Nephron progenitor cell (in vitro differentiated cells): ENCODE results near the gene FAM20A.
"Not testable (repeated sequence)": the region's sequence is repeated elsewhere in the genome, so short reads cannot be mapped to it uniquely, and the experiment has no call there.

Experiments used
- DNase-seq: peaks from one replicate; pipeline ENCODE4 v3.0.0; 2021
- H3K27ac Mint-ChIP-seq: 2 replicates; pipeline ENCODE4 v1.8.0; 2021; ENCODE audit warnings: mild to moderate bottlenecking, moderate library complexity, mixed read lengths
- H3K27me3 Mint-ChIP-seq: 2 replicates; pipeline ENCODE4 v1.8.0; 2021; ENCODE audit warnings: mild to moderate bottlenecking, low read depth, mixed read lengths; ENCODE audit not compliant: poor library complexity
- H3K36me3 Mint-ChIP-seq: 2 replicates; pipeline ENCODE4 v1.8.0; 2021; ENCODE audit warnings: low read depth, mixed read lengths
- H3K4me1 Mint-ChIP-seq: 2 replicates; pipeline ENCODE4 v1.8.0; 2021; ENCODE audit warnings: mixed read lengths
- H3K4me3 Mint-ChIP-seq: 2 replicates; pipeline ENCODE4 v1.8.0; 2021; ENCODE audit warnings: mild to moderate bottlenecking, moderate library complexity, mixed read lengths
- H3K9me3 Mint-ChIP-seq: 2 replicates; pipeline ENCODE4 v1.8.0; 2021; ENCODE audit warnings: mild to moderate bottlenecking, moderate library complexity, mixed read lengths
- CTCF ChIP-seq: fragments of 200-600 bp; sonication (generic); IDR thresholded peaks from 2 replicates; pipeline ENCODE4 v1.5.0; 2021; ENCODE audit warnings: antibody characterized with exemption

The FAM20A gene

DNA sequence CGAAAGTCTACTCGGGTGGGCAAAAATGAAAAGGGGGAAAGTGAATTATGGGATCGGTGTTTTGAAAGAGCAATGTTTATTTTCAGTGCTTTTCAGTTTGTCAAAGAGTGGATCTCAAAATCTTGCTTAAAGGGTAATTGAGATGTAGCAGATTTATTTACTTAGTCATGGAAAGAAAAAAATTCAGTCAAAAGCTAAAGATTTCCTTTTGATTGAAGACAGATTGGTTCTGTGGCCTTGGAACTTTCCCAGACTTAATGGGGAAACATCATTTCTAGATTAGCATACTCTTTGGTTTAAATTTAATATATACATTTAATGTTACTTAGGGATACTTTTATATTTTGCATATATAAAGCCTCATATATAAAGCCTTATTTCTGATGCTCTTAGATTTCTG, 68.3 kb downstream of the FAM20A start:
- no peak overlapping the region for H3K4me3 Mint-ChIP-seq
- peaks cover 68% of the 10 kb centered on the region for H3K36me3 Mint-ChIP-seq
- H3K9me3 Mint-ChIP-seq, result no peaks in the 10 kb centered on the region
- H3K27ac Mint-ChIP-seq, result no peak overlapping the region
- H3K4me1 Mint-ChIP-seq, result no peaks in the 10 kb centered on the region
- H3K27me3 Mint-ChIP-seq, result no peaks in the 10 kb centered on the region
- DNase-seq, result no peak
- no peak for TF ChIP-seq CTCF

GRCh38 chr17:68531252-68531651, 69.9 kb downstream of the FAM20A start:
- no peak for TF ChIP-seq CTCF
- peak overlapping the region; percentile 7 for H3K27ac Mint-ChIP-seq
- no peaks in the 10 kb centered on the region for H3K9me3 Mint-ChIP-seq
- H3K27me3 Mint-ChIP-seq, result no peaks in the 10 kb centered on the region
- peaks cover 77% of the 10 kb centered on the region for H3K36me3 Mint-ChIP-seq
- H3K4me1 Mint-ChIP-seq, result no peaks in the 10 kb centered on the region
- no peak overlapping the region for H3K4me3 Mint-ChIP-seq
- DNase-seq, result no peak

- Mint-ChIP-seq H3K9me3 (no peaks in the 10 kb centered on the region), H3K27ac (no peak overlapping the region), H3K36me3 (peaks cover 85% of the 10 kb centered on the region), H3K4me3 (no peak overlapping the region), H3K27me3 (no peaks in the 10 kb centered on the region), H3K4me1 (no peaks in the 10 kb centered on the region)
- DNase-seq, result no peak
- no peak for TF ChIP-seq CTCF
These were observed 73.9 kb downstream of the FAM20A start for GRCh38 chr17:68527314-68527713.

DNA sequence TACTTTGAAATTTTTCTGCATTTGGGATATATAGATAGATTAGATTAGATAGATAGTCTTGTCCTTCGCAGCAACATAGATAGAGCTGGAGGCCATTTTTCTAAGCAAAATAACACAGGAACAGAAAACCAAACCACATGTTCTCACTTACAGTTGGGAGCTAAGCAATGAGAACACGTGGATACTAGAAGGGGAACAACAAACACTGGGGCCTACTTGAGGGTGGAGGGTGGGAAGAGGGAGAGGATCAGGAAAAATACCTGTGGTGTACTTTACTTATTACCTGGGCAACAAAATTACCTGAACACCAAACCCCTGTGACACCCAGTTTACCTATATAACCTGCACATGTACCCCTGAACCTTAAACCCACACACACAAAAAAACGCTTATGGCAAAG, 74.6 kb downstream of the FAM20A start:
- DNase-seq, result no peak
- no peak overlapping the region for H3K4me3 Mint-ChIP-seq
- H3K27me3 Mint-ChIP-seq, result no peaks in the 10 kb centered on the region
- no peak for TF ChIP-seq CTCF
- no peak overlapping the region for H3K27ac Mint-ChIP-seq
- peaks cover 88% of the 10 kb centered on the region for H3K36me3 Mint-ChIP-seq
- no peaks in the 10 kb centered on the region for H3K4me1 Mint-ChIP-seq
- H3K9me3 Mint-ChIP-seq, result no peaks in the 10 kb centered on the region

DNA sequence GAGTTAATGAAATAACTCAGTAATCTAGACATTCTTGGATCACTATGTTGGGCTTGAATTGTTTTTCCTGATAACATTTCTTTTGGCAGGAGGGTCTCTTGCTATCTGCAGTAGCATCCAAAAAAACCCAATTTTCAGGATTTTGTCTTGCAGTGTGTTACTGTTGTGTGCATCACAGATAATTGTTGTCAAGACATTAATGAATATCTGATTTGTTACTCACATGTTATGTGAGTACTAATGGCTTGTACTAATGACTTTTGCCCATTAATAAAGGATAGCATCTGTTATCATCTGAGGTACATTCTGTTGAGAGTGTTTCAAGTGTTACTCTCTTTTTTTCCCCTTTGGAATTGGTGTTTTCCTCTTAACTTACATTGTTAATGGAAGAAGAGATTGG, 78.9 kb downstream of the FAM20A start:
- Mint-ChIP-seq H3K27me3 (no peaks in the 10 kb centered on the region), H3K36me3 (peaks cover 88% of the 10 kb centered on the region), H3K4me3 (no peak overlapping the region), H3K27ac (peak overlapping the region; percentile 76), H3K4me1 (peaks cover 8% of the 10 kb centered on the region), H3K9me3 (no peaks in the 10 kb centered on the region)
- TF ChIP-seq CTCF, result no peak
- DNase-seq, result no peak

GRCh38 chr17:68519911-68520310, 81.3 kb downstream of the FAM20A start:
- DNase-seq, result no peak
- Mint-ChIP-seq H3K36me3 (peaks cover 90% of the 10 kb centered on the region), H3K9me3 (peaks cover 4% of the 10 kb centered on the region), H3K4me3 (no peak overlapping the region), H3K4me1 (peaks cover 29% of the 10 kb centered on the region), H3K27ac (no peak overlapping the region), H3K27me3 (no peaks in the 10 kb centered on the region)
- TF ChIP-seq CTCF, result no peak

DNA sequence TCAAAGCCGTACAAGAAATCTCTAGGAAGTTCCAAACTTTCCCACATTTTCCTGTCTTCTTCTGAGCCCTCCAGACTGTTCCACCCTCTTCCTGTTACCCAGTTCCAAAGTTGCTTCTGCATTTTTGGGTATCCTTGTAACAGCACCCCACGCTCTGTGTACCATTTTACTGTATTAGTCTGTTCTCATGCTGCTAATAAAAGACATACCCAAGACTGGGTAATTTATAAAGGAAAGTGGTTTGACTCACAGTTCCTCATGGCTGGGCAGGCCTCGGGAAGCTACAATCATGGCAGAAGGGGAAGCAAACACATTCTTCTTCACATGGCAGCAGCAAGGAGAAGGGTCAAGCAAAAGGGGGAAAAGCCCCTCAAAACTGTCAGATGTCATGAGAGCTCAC, 82.1 kb downstream of the FAM20A start:
- H3K4me3 Mint-ChIP-seq, H3K27ac Mint-ChIP-seq, H3K9me3 Mint-ChIP-seq, H3K27me3 Mint-ChIP-seq, DNase-seq: not testable (repeated sequence)
- H3K36me3 Mint-ChIP-seq, result peaks cover 82% of the 10 kb centered on the region
- peaks cover 37% of the 10 kb centered on the region for H3K4me1 Mint-ChIP-seq
